Cardiac fibroblast (primary cell): Measurements from ENCODE around the gene NLGN3.
A peak's percentile ranks its signal among the peaks of the same experiment; 100 is the strongest.

Experiments used
- DNase-seq, 2 donors: peaks; one replicate each; pipeline versions ENCODE4 v3.0.0 to v3.0.0-alpha.2; 2010; ENCODE audit warnings: low read depth in 2 of 2
- H3K4me3 ChIP-seq, 2 donors: replicated peaks in 1 of 2; 1 replicate in 1 of 2; 2 replicates in 1 of 2; pipeline ENCODE4 v1.5.1; 2011; ENCODE audit warnings: low read depth in 2 of 2, low read length in 2 of 2, mild to moderate bottlenecking in 2 of 2, moderate library complexity in 1 of 2
- CTCF ChIP-seq: IDR thresholded peaks from one replicate; pipeline ENCODE4 v1.5.1; 2011; ENCODE audit warnings: low read depth, mild to moderate bottlenecking, low read length, inconsistent platforms

The NLGN3 gene

GRCh38 chrX:71143508-71143907 is 1.1 kb upstream of the NLGN3 start:
- TF ChIP-seq CTCF: no peak
- peak; percentile 46 to 54 for DNase-seq
- H3K4me3 ChIP-seq: no peak overlapping the region

GRCh38 chrX:71147496-71148277 is 3.0 kb downstream of the NLGN3 start:
- H3K4me3 ChIP-seq: no peak overlapping the region
- no peak for DNase-seq
- no peak for TF ChIP-seq CTCF

GRCh38 chrX:71148278-71148663 is 3.6 kb downstream of the NLGN3 start:
- H3K4me3 ChIP-seq: no peak overlapping the region
- no peak for DNase-seq
- TF ChIP-seq CTCF: no peak

- DNase-seq: no peak
- no peak overlapping the region for H3K4me3 ChIP-seq
- TF ChIP-seq CTCF: no peak
Observed at GRCh38 chrX:71151366-71151765, 6.7 kb downstream of the NLGN3 start.

GRCh38 chrX:71154196-71154595 is 9.6 kb downstream of the NLGN3 start:
- no peak overlapping the region for H3K4me3 ChIP-seq
- no peak for TF ChIP-seq CTCF
- no peak for DNase-seq

- DNase-seq: no peak
- no peak for TF ChIP-seq CTCF
- H3K4me3 ChIP-seq: no peak overlapping the region
Observed at GRCh38 chrX:71154641-71155040, 10.0 kb downstream of the NLGN3 start.

- no peak for DNase-seq
- H3K4me3 ChIP-seq: no peak overlapping the region
- TF ChIP-seq CTCF: no peak
Observed at GRCh38 chrX:71158603-71159002, 14.0 kb downstream of the NLGN3 start.
